Measurements from ENCODE around the gene PPARD.
A peak's percentile ranks its signal among the peaks of the same experiment; 100 is the strongest.
"Not testable (repeated sequence)": the region's sequence is repeated elsewhere in the genome, so short reads cannot be mapped to it uniquely, and the experiment has no call there.

PPARD gene

DNA sequence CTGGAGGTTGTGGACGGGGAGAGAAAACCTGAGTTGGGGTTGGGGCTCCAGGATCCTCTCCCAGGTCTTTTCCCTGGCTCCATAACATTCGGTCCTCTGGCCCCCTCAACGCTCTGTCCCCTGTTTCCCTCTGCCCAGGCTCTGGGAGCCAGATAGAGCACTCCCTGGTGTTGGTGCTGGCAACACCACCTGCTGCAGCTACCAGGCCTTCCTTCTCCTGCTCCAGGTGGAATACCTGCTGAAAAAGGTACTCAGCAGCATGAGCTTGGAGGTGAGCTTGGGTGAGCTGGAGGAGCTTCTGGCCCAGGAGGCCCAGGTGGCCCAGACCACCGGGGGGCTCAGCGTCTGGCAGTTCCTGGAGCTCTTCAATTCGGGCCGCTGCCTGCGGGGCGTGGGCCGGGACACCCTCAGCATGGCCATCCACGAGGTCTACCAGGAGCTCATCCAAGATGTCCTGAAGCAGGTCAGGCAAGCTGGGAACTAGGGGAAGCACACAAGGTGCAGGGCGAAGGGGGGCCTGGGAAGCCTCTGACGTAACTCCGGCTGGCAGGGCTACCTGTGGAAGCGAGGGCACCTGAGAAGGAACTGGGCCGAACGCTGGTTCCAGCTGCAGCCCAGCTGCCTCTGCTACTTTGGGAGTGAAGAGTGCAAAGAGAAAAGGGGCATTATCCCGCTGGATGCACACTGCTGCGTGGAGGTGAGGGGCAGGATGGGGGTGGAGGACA lies 30.1 kb upstream of the PPARD start:
- no peak for DNase-seq

DNA sequence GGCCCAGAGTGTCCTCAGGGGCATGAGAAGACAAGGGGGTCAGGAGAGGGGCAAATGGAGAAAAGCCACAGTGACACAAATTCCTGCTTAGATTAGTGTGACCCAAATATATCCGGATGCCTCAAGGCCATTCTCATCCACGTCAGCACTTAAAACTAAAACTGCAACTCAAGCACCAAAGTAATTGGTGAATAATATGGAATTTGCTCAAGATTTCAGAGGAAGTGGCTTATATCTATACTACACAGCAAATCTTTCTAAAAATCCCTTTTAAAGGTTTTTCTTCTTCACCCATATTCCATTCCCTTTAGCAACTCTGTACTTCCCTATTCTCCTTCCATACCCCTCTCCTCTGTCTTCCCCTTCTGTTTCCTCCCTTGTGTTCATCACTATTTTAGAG lies 29.6 kb upstream of the PPARD start:
- no peak for DNase-seq

DNA sequence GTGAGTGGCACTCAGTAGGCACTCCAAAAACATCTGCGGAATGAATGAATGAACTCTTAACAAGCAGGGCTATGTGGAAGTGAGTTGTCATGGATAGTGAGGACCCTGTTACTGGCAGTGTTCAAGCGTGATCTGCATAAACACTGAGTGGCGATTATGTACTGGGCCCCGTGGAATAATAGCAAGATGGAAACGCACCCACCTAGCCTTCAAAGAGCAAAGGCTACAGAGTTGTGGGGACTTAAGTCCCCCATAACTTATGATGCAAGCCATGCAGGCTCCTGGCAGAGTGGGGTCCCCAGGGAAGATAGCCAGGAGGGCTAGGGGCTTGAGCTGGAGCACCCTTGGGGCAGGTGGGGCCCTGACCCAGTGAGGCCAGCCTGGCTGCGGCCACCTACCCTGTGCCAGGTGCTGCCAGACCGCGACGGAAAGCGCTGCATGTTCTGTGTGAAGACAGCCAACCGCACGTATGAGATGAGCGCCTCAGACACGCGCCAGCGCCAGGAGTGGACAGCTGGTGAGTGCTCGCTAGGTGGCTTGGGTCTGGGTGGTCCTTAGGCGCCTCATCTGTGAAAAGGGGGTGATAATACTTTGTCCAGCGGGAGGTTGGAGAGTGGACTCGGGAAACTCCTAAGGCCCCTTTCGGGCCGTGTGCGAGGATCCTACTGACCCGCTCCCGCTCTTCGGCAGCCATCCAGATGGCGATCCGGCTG lies 24.7 kb upstream of the PPARD start:
- peak in 1 of 14 donors; percentile 58 for DNase-seq

DNA sequence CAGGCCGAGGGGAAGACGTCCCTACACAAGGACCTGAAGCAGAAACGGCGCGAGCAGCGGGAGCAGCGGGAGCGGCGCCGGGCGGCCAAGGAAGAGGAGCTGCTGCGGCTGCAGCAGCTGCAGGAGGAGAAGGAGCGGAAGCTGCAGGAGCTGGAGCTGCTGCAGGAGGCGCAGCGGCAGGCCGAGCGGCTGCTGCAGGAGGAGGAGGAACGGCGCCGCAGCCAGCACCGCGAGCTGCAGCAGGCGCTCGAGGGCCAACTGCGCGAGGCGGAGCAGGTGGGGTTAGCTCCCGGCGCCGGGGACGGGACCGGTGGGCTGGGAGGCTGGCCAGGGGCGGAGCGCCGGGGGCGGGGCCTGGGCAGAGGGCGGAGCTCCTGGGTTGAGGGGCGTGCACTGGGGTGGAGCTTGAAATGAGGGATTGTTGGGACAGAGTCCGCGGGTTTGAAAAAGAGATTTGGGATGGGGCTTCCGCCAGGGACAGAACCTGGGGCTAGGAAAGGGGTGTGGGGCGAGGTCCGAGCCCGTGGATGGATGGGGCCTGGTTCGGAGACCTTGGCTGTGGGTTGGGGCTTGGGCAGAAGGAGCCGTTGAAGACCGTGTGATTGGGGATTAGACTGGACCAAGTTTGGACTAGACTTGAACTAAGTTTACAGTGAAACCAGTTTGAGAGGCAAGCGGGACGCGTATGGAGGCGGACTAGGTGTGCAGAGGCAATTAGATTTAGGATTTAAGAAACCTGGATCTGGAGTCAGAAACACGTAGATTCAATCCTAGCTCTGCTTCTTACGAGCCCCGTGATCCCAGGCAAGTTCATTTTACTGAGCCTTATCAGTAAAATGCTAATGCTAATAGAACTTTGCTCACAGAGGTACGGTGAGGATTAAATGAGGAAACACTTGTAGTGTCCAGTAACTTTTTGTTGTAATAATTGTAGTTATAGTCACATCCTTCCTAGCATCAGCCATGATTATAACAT lies 23.9 kb upstream of the PPARD start:
- DNase-seq = peak in 12 of 14 donors; percentile 12 to 76 (median 54)

DNA sequence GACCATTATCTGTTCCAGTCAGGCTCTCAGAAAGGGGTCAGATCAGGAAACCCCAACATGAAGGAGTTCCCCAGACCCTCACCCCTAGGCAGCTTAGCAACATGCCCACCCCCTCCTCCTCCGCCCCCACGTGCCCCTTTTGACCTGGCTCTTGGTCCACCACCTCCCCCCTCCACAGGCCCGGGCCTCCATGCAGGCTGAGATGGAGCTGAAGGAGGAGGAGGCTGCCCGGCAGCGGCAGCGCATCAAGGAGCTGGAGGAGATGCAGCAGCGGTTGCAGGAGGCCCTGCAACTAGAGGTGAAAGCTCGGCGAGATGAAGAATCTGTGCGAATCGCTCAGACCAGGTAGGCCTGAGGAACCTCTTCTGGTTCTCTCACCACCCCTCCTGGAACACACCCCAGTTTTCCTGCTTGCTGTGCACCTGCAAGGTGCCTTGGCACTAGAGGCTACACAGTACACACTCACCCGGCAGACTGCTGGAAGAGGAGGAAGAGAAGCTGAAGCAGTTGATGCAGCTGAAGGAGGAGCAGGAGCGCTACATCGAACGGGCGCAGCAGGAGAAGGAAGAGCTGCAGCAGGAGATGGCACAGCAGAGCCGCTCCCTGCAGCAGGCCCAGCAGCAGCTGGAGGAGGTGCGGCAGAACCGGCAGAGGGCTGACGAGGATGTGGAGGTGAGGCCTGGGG lies 22.9 kb upstream of the PPARD start:
- DNase-seq = no peak

DNA sequence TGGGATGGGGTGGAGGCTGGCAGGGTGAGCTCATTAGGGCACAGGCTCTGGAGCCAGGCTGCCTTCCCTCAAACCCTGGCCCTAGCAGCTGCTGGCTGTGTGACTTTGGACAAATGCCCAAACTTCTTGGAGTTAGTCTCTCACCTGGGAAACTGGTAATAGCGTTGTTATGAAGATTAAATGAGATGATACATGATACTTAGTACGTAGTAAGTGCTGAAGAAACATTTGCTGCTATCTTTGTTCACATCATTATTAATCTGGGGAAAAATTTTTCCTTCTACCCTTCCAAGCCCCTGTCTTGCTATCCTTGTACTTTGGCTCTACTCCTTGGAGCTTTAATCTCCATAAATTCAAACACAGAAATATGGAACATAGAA lies 22.3 kb upstream of the PPARD start:
- no peak for DNase-seq

DNA sequence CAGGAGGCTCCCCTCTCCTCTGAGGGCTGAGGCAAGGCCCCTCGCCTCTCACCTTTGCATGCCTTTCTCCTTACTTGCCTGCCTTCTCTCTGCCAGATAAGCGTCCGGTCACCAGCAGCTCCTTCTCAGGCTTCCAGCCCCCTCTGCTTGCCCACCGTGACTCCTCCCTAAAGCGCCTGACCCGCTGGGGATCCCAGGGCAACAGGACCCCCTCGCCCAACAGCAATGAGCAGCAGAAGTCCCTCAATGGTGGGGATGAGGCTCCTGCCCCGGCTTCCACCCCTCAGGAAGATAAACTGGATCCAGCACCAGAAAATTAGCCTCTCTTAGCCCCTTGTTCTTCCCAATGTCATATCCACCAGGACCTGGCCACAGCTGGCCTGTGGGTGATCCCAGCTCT lies 21.3 kb upstream of the PPARD start:
- no peak for DNase-seq

DNA sequence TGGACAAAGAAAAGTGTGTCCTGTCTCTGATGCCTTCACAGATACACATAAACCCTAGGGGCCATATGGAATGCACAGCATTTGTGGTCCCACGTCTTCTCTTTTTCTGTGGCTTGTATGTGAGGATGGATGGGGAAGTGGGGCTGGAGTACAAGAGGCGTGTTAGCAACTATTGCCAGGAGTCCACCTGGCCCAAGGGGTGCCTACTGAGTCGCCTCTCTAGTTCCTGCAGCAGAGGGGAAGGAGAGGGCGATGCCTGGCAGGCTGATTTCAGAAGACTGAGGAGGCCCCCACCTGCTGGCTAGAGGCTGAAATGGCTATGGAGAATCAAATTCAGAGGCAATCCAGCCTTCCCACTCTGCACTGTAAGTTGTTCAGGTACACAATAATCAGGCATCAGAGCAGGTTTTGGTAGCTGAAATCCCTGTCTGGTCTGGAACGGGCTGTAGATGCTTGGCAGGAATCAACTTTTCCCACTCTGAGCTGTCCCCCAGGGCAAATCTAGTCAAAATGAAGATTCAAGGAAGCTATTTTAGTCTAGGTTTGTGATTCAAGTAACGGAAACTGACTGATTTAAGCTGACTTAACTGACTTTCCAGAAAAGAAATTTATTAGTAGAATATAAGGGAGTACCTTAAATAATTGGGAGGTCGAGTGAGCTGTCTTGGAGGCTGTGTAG lies 14.9 kb upstream of the PPARD start:
- peak in 2 of 14 donors; percentile 16 to 29 for DNase-seq

DNA sequence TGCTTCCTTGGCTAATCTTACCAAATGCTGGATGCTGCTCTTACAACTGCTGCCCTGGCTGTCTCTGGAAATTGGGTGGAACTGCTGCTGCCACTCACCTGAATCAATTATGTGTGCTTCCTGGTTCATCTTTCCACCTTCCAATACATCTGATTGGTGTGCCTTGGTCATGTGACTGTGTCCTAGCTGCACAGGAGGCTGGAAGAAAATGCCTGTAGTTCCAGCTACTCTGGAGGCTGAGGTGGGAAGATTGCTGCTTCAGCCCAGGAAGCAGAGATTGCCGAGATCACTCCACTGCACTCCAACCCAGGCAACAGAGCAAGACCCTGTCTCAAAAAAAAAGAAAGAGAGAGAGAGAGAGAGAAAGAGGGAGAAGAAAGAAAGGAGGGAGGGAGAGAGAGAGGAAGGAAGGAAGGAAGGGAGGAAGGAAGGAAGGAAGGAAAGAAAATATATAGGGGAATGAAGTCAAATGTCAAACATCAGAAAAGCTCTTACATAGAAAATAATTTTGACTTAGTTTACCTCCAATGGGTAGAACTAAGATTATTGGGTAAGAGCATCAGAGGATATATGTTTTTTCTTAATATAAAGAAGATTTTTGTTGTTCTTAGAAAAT lies 14.1 kb upstream of the PPARD start:
- no peak for DNase-seq

DNA sequence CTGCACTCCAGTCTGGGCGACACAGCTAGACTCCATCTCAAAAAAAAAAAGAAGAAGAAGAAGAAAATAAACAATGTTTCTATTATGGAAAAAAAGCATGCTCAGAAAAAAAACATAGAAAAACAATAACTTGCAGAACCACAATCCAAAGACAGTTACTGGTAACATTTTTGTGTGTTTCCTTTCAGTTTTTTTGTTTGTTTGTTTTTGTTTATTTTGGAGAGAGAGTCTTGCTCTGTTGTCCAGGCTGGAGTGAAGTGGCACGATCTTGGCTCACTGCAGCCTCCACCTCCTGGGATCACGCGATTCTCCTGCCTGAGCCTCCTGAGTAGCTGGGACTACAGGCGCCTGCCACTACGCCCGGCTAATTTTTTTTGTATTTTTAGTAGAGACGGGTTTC lies 13.4 kb upstream of the PPARD start:
- not testable (repeated sequence) for DNase-seq

DNA sequence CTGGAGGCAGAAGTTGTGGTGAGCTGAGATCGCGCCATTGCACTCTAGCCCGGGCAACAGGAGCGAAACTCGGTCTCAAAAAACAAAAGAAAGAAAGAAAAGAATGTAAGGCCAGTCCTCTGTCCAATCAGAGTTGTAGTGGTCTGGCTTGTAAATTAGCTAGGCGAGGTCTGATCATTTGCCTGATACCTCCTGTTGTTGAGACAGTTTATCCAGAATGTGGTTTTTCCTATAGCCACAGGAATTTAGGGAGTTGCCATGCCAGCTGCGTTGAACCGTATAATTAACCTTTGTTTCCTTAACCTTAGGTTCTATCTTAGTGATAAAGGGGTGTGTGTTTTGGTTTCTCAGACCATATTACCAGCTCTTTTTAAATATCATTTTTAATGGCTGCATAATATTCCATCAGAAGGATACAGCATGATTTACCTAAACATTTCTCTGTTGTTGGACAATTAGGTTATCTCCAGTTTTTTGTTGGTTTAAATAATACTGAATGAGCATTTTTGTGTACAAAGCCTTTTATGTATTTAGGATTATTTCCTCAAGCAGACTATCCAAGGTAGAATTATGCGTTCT lies 11.7 kb upstream of the PPARD start:
- no peak for DNase-seq

DNA sequence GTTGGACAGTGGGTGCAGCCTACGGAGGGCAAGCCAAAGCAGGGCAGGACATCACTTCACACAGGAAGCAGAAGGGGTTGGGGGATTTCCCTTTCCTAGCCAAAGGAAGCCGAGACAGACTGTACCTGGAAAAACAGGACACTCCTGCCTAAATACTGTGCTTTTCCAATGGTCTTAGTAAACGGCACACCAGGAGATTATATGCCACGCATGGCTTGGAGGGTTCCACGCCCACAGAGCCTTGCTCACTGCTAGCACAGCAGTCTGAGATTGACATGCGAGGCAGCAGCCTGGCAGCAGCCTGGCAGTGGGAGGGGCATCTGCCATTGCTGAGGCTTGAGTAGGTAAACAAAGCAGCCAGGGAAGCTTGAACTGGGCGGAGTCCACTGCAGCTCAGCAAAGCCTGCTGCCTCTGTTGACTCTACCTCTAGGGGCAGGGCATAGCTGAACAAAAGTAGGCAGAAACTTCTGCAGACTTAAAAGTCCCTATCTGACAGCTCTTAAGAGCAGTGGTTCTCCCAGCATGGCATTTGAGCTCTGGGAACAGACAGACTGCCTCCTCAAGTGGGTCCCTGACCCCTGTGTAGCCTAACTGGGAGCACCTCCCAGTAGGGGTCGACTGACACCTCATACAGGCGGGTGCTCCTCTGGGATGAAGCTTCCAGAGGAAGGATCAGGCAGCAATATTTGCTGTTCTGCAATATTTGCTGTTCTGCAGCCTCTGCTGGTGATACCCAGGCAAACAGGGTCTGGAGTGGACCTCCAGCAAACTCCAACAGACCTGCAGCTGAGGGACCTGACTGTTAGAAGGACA lies 10.1 kb upstream of the PPARD start:
- not testable (repeated sequence) for DNase-seq

DNA sequence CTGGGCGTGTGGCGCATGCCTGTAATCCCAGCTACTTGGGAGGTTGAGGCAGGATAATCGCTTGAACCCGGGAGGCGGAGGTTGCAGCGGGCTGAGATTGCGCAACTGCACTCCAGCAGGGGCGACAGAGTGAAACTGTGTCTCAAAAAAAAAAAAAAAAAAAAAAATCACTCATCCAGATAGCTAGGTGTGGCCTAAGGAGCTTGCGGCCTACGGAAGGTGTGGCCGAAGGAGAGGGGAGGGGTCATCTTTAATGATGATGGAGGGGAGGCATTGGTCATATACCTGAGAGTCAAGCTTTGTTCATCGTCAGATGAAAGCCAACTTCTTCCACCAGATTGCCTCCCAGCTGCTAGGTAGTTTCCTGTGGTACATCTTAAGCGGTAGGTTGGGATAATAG lies 801 bp upstream of the PPARD start:
- DNase-seq = no peak

DNA sequence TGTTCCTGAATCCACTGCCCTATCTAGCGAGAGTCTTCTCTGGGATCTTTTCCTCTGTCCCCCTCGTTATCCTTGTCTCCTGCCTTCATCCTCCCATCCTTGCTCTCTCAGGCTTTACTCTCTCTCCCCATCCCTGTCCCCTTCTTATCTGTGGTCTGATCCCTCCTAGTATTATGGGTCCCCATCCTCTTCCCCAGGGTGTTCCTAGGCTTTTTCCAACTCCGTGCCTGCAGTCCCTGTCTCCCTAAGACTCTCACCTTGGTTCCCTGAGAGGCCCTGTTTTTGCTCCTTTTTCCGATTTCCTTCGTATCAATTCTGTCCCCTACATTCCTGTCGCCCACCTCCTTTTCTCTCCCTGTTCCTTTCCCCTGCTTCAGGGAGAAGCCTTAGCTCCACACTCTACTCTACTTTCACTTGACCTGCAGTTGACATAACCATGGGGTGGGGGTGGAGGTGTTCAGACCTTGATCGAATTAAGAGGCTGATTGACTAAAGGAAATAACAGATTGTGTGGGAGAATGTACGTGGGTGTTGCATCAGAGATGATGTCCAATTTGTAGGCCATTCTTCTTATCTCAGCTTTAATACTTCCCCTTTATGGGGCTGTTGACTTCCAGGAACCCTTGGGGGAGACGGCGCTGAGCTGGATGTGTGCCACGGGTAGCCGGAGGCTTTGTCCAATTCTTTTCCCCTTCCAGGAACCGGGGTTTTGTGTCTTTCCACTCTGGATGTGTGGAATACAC lies 905 bp downstream of the PPARD start:
- DNase-seq = peak in 4 of 14 donors; percentile 20 to 57 (median 24)

DNA sequence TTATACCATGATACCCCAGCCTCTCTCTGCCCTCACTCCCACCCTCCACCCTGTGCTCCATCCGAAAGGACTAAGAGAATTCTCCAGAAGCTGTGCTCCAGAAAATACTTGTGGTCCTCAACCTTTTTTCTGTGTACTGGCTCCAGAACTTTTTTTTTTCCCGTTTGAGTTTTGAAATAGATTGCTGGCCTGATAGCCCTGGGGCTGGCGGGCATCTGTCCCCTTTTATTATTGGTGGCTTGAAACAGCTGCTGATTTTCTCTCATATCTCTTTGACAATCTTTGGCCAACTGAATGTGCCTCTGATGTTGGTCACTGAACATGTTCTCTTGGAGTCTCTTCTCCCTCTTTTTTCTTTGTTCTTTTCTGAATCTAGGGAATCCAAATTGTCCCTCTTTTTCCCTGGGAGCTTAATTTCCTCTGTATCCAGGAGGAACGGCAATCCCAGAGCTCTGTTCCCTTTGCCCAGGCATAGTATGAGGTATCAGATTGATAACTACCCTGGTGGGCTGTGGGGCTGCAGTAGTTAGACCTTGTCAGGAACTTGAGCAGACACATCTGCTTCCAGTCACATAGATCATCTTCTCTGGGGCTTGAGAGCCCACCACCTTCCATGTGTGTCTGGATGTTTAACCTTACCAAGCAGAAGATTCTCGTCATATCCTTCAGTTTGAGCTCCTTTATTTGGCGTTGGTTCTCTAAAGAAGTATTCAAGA lies 1.6 kb downstream of the PPARD start:
- no peak for DNase-seq

DNA sequence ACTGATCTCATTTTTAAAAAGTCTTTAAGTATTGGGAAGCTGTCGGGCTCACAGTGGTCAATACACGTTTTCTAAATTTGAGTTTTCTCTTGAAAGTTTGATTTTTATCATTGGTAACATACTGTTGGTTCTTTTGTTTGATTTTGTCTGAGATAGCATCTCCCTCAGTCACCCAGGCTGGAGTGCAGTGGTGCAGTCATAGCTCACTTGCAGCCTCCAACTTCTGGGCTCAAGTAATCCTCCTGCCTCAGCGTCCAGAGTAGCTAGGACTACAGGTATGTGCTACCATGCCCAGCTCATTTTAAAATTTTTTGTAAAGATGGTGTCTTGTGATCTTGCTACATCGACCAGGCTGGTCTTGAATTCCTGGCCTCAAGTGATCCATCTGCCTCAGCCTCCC lies 9.1 kb downstream of the PPARD start:
- DNase-seq = no peak

DNA sequence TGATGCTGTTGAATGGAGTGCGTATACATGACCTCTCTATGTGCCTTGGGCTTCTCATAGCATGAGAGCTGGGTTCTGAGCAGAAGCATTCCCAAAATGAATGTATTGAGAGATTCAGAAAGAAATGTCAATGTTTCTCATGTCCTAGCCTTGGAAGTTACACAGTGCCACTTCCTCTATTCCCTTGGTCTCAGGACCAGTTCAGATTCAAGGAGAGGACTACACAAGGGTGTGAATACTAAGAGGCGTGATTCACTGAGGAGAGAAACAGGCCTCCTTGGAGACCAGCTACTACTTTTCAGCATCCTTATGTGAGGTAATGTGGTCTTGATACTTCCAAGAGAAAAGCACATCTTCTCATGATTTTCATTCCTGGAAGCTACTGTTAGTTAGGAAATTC lies 10.4 kb downstream of the PPARD start:
- no peak for DNase-seq

DNA sequence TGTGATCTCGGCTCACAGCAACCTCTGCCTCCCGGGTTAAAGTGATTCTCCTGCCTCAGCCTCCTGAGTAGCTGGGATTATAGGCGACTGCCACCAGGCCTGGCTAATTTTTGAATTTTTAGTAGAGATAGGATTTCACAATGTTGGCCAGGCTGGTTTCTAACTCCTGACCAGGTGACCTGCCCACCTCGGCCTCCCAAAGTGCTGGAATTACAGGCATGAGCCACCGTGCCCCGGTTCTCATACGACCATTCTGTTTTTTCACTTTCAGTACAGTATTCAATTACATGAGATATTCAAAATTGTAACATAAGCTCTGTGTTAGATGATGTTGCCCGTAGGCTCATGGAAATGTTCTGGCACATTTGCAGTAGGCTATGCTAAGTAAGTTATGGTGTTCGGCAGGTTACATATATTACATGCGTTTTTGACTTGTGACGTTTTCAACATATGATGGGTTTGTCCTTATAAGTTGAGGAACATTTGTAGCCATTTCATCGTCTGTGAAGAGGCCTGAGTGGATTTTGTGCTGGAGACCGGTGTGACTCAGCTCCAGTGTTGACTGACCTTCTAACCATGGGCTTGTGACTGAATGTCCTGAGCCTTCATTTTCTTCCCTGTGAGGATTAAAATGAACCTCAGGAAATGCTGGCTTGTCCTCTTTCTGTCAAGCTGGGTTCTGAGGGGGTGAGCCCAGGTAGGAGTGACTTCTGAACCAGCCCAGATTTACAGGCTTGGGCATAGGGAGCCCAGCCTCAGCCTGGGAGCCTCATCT lies 12.2 kb downstream of the PPARD start:
- no peak for DNase-seq

Measured in C1 segment of cervical spinal cord (tissue), 14 donors.